DOHH2 (cell line): ENCODE measurements around the gene USH2A.
"Not testable (repeated sequence)": the region's sequence is repeated elsewhere in the genome, so short reads cannot be mapped to it uniquely, and the experiment has no call there.

Experiments used
- H3F3A ChIP-seq: fragments of 200-600 bp; sonication (generic), shearing (Covaris generic); 2 replicates; pipeline ENCODE4 v1.6.0; 2016; ENCODE audit warnings: antibody characterized with exemption, mild to moderate bottlenecking; ENCODE audit not compliant: control insufficient read depth, insufficient read depth
- H3K27ac ChIP-seq: fragments of 200-600 bp; sonication (generic); 2 replicates; pipeline ENCODE4 v1.5.1; 2014; ENCODE audit warnings: low read depth, mild to moderate bottlenecking, low read length, moderate library complexity
- H3K27me3 ChIP-seq: fragments of 200-600 bp; sonication (generic); 2 replicates; pipeline ENCODE4 v1.6.1; 2014; ENCODE audit warnings: mild to moderate bottlenecking, low read length, mixed read lengths; ENCODE audit not compliant: control insufficient read depth
- H3K36me3 ChIP-seq: fragments of 200-600 bp; sonication (generic); 2 replicates; pipeline ENCODE4 v1.6.1; 2014; ENCODE audit warnings: mild to moderate bottlenecking, low read length, moderate library complexity, mixed read lengths; ENCODE audit not compliant: control insufficient read depth
- H3K4me1 ChIP-seq: fragments of 200-600 bp; sonication (generic); 2 replicates; pipeline ENCODE4 v1.6.1; 2014; ENCODE audit warnings: mild to moderate bottlenecking, low read length, mixed read lengths; ENCODE audit not compliant: control insufficient read depth
- H3K4me2 ChIP-seq: fragments of 200-600 bp; sonication (generic); 2 replicates; pipeline ENCODE4 v1.6.0; 2014; ENCODE audit warnings: mild to moderate bottlenecking, low read length, moderate library complexity
- H3K4me3 ChIP-seq: fragments of 200-600 bp; sonication (generic); 2 replicates; pipeline ENCODE4 v1.5.1; 2014; ENCODE audit warnings: mild to moderate bottlenecking, low read length, mixed read lengths
- H3K79me2 ChIP-seq: fragments of 200-600 bp; sonication (generic); 2 replicates; pipeline ENCODE4 v1.6.1; 2014; ENCODE audit warnings: mild to moderate bottlenecking, low read length, mixed read lengths; ENCODE audit not compliant: control insufficient read depth
- H3K9me2 ChIP-seq: fragments of 200-600 bp; sonication (generic); replicated peaks from 2 replicates; pipeline ENCODE4 v1.6.1; 2014; ENCODE audit warnings: mild to moderate bottlenecking, low read length, mixed read lengths; ENCODE audit not compliant: control insufficient read depth
- H3K9me3 ChIP-seq: fragments of 200-600 bp; sonication (generic); 2 replicates; pipeline ENCODE4 v1.6.1; 2014; ENCODE audit warnings: antibody characterized with exemption, low read length, mixed read lengths; ENCODE audit not compliant: control insufficient read depth, insufficient read depth
- H4K20me1 ChIP-seq: fragments of 200-600 bp; sonication (generic); 2 replicates; pipeline ENCODE4 v1.6.0; 2014; ENCODE audit warnings: low read depth, mild to moderate bottlenecking, antibody characterized with exemption, low read length, moderate library complexity; ENCODE audit not compliant: control insufficient read depth, insufficient read depth
- CTCF ChIP-seq: fragments of 200-600 bp; sonication (generic); IDR thresholded peaks from one replicate; pipeline ENCODE4 v1.5.1; 2014; ENCODE audit warnings: antibody characterized with exemption, mild to moderate bottlenecking, low read depth, low read length; ENCODE audit not compliant: poor library complexity, severe bottlenecking
- EZH2phosphoT487 ChIP-seq: fragments of 200-600 bp; sonication (generic); IDR thresholded peaks from 2 replicates; pipeline ENCODE4 v1.6.1; 2017; ENCODE audit warnings: borderline replicate concordance, mild to moderate bottlenecking, antibody characterized with exemption, low read length, moderate library complexity, mixed read lengths

Gene USH2A

GRCh38 chr1:216014086-216014485 is 409.2 kb downstream of the USH2A start:
- H3K27me3 ChIP-seq = no peaks in the 10 kb centered on the region
- H3K9me3 ChIP-seq = no peaks in the 10 kb centered on the region
- H3F3A ChIP-seq = no peaks in the 10 kb centered on the region
- no peak overlapping the region for H3K27ac ChIP-seq
- no peaks in the 10 kb centered on the region for H3K79me2 ChIP-seq
- no peaks in the 10 kb centered on the region for H3K9me2 ChIP-seq
- H3K4me1 ChIP-seq = no peaks in the 10 kb centered on the region
- H4K20me1 ChIP-seq = no peaks in the 10 kb centered on the region
- H3K36me3 ChIP-seq = no peaks in the 10 kb centered on the region
- H3K4me3 ChIP-seq = no peak overlapping the region
- H3K4me2 ChIP-seq = no peak overlapping the region
- TF ChIP-seq CTCF (no peak), EZH2phosphoT487 (no peak)

- not testable (repeated sequence) for H3K36me3 ChIP-seq, H3K4me2 ChIP-seq, H3K9me2 ChIP-seq, H3F3A ChIP-seq, H3K79me2 ChIP-seq, H3K27ac ChIP-seq, H4K20me1 ChIP-seq, H3K27me3 ChIP-seq, H3K4me3 ChIP-seq, H3K4me1 ChIP-seq, H3K9me3 ChIP-seq
Observed at GRCh38 chr1:216009456-216009855, 413.8 kb downstream of the USH2A start.

GRCh38 chr1:216005916-216006315 is 417.3 kb downstream of the USH2A start:
- no peaks in the 10 kb centered on the region for H3F3A ChIP-seq
- H4K20me1 ChIP-seq = no peaks in the 10 kb centered on the region
- H3K4me2 ChIP-seq = no peak overlapping the region
- no peaks in the 10 kb centered on the region for H3K9me2 ChIP-seq
- no peaks in the 10 kb centered on the region for H3K9me3 ChIP-seq
- no peak overlapping the region for H3K4me3 ChIP-seq
- no peaks in the 10 kb centered on the region for H3K79me2 ChIP-seq
- H3K4me1 ChIP-seq = no peaks in the 10 kb centered on the region
- TF ChIP-seq EZH2phosphoT487 = no peak
- no peak for TF ChIP-seq CTCF
- H3K27ac ChIP-seq = no peak overlapping the region
- no peaks in the 10 kb centered on the region for H3K27me3 ChIP-seq
- H3K36me3 ChIP-seq = no peaks in the 10 kb centered on the region

GRCh38 chr1:215992620-215993019 is 430.6 kb downstream of the USH2A start:
- TF ChIP-seq EZH2phosphoT487 (no peak), CTCF (peak; percentile 23)

More at GRCh38 chr1:215992620-215993019, 430.6 kb downstream of the USH2A start:
- H3K4me2 ChIP-seq = no peak overlapping the region
- H3K27ac ChIP-seq = no peak overlapping the region
- H3K4me1 ChIP-seq = no peaks in the 10 kb centered on the region
- no peaks in the 10 kb centered on the region for H3K9me2 ChIP-seq
- no peaks in the 10 kb centered on the region for H3K9me3 ChIP-seq
- H3K36me3 ChIP-seq = no peaks in the 10 kb centered on the region
- H3K27me3 ChIP-seq = no peaks in the 10 kb centered on the region
- H3K4me3 ChIP-seq = no peak overlapping the region
- H3K79me2 ChIP-seq = no peaks in the 10 kb centered on the region
- H3F3A ChIP-seq = no peaks in the 10 kb centered on the region
- H4K20me1 ChIP-seq = no peaks in the 10 kb centered on the region
